Vagina (tissue), 2 donors: ENCODE results near the gene CCDC57. TPM values are rescaled to one million over a fixed set of nuclear protein-coding genes. Genes with fewer than 3 reads are reported as not detected.

Experiments
- DNase-seq, 2 donors: peaks; one replicate each; pipeline ENCODE4 v3.0.0-alpha.2; 2017; ENCODE audit errors: extremely low spot score in 2 of 2
- H3K27ac ChIP-seq: fragments of 200-600 bp; sonication (generic); one replicate; pipeline ENCODE4 v1.5.1; 2019
- H3K27me3 ChIP-seq: fragments of 200-600 bp; sonication (generic); one replicate; pipeline ENCODE4 v1.5.1; 2019
- H3K36me3 ChIP-seq, 2 donors: fragments of 200-600 bp; sonication (generic); one replicate each; pipeline ENCODE4 v1.5.1; 2017 to 2019
- H3K4me1 ChIP-seq: fragments of 200-600 bp; sonication (generic); one replicate; pipeline ENCODE4 v1.5.1; 2019
- H3K4me3 ChIP-seq, 2 donors: fragments of 200-600 bp; sonication (generic); 1 replicate in 1 of 2; 2 replicates in 1 of 2; pipeline ENCODE4 v1.5.1; 2016 to 2019
- H3K9me3 ChIP-seq: fragments of 200-600 bp; sonication (generic); one replicate; pipeline ENCODE4 v1.5.1; 2019
- CTCF ChIP-seq, 3 experiments: fragments of 450-650 bp in 2 of 3; fragments of 200-600 bp in 1 of 3; sonication (generic) in 1 of 3; IDR thresholded peaks; one replicate each; pipeline ENCODE4 v1.5.1; 2017 to 2019; ENCODE audit warnings: antibody characterized with exemption in 3 of 3, mild to moderate bottlenecking in 2 of 3, moderate library complexity in 2 of 3
- POLR2A ChIP-seq, 2 donors: fragments of 450-650 bp; IDR thresholded peaks; one replicate each; pipeline ENCODE4 v1.6.1; 2017; ENCODE audit warnings: antibody characterized with exemption in 2 of 2, mild to moderate bottlenecking in 2 of 2, moderate library complexity in 2 of 2
- POLR2AphosphoS5 ChIP-seq, 2 donors: sonication (generic); formaldehyde crosslinking; IDR thresholded peaks; one replicate each; pipeline ENCODE4 v1.9.0; 2017; ENCODE audit warnings: antibody characterized with exemption in 2 of 2, mild to moderate bottlenecking in 2 of 2, low read depth in 1 of 2; ENCODE audit not compliant: insufficient read depth in 1 of 2
- intact Hi-C: fragments of 100-400 bp; cut with DNase I; formaldehyde crosslinking; loops from one replicate; pipeline ENCODE4 v1.15.1; 2023
- total RNA-seq: library from RNA; depleted of rRNA; stranded (reverse); fragments of >200 nt; gene quantifications from one replicate; pipeline ENCODE4 v1.2.3, GENCODE V29; 2016

Gene CCDC57
- total RNA-seq, 1 donor from 2014 or later: 26.5 TPM

GRCh38 chr17:82153295-82153691, 59.3 kb downstream of the CCDC57 start:
- DNase-seq: no peak
- TF ChIP-seq CTCF (IDR thresholded peaks at IDR 0.05) (no peak), POLR2AphosphoS5 (IDR thresholded peaks at IDR 0.05; ENCODE audit: insufficient read depth in 1 of 2, low read depth in 1 of 2) (no peak), POLR2A (IDR thresholded peaks at IDR 0.05) (no peak)
- Histone ChIP-seq H3K4me3 (no peak overlapping the region), H3K9me3 (no peaks in the 10 kb centered on the region), H3K27ac (no peak overlapping the region), H3K27me3 (no peaks in the 10 kb centered on the region), H3K4me1 (peaks cover 22% of the 10 kb centered on the region), H3K36me3 (no peaks in the 10 kb centered on the region)
- intact Hi-C loops: loop anchor here (5.0 to 10.0 kb wide), 2 partner anchors 121 to 198 kb away; partner anchors contain the start of gene RAC3

GRCh38 chr17:82152556-82153294, 59.9 kb downstream of the CCDC57 start:
- no peaks in the 10 kb centered on the region for H3K36me3 ChIP-seq
- peak in 1 of 2 donors; percentile 62 for TF ChIP-seq POLR2AphosphoS5 (IDR thresholded peaks at IDR 0.05; ENCODE audit: insufficient read depth in 1 of 2, low read depth in 1 of 2)
- TF ChIP-seq CTCF (IDR thresholded peaks at IDR 0.05): no peak
- no peak for TF ChIP-seq POLR2A (IDR thresholded peaks at IDR 0.05)
- no peaks in the 10 kb centered on the region for H3K9me3 ChIP-seq
- intact Hi-C loops: loop anchor here (5.0 to 10.0 kb wide), 2 partner anchors 120 to 198 kb away; partner anchors contain the start of gene RAC3
- H3K4me1 ChIP-seq: peaks cover 22% of the 10 kb centered on the region
- H3K4me3 ChIP-seq: no peak overlapping the region
- DNase-seq: no peak
- no peaks in the 10 kb centered on the region for H3K27me3 ChIP-seq
- H3K27ac ChIP-seq: peak overlapping the region; percentile 66

DNA sequence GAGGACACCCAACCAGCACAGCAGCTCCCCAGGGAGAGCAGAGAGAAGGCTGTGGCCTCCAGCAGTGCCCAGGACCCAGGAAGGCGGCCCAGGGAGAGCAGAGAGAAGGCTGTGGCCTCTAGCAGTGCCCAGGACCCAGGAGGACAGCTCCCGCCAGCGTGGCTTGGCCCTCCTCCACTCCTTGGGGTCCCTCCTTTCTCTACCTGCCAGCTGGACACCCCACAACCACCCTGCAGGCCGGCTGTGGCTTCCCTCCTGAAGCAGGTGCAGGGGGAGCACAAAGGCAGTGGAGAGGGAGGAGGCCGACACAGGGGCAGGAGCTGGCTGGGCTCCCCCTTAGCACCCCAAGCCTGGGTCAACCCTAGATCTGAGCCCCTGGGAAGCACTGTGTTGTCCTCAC, 60.5 kb downstream of the CCDC57 start:
- H3K27ac ChIP-seq: peak overlapping the region; percentile 66
- no peak overlapping the region for H3K4me3 ChIP-seq
- intact Hi-C loops: loop anchor here (5.0 to 10.0 kb wide), 2 partner anchors 120 to 197 kb away; partner anchors contain the start of gene RAC3

GRCh38 chr17:82151106-82151957, 61.3 kb downstream of the CCDC57 start:
- intact Hi-C loops: loop anchor here (5.0 to 10.0 kb wide), 2 partner anchors 119 to 197 kb away; partner anchors contain the start of gene RAC3
- TF ChIP-seq CTCF (IDR thresholded peaks at IDR 0.05) (no peak), POLR2AphosphoS5 (IDR thresholded peaks at IDR 0.05; ENCODE audit: insufficient read depth in 1 of 2, low read depth in 1 of 2) (no peak), POLR2A (IDR thresholded peaks at IDR 0.05) (no peak)
- H3K27ac ChIP-seq: peak overlapping the region; percentile 66

More for the DNA sequence above, 60.5 kb downstream of the CCDC57 start:
- Histone ChIP-seq H3K36me3 (no peaks in the 10 kb centered on the region), H3K27me3 (no peaks in the 10 kb centered on the region), H3K9me3 (no peaks in the 10 kb centered on the region), H3K4me1 (peaks cover 22% of the 10 kb centered on the region)
- DNase-seq: no peak
- no peak for TF ChIP-seq POLR2A (IDR thresholded peaks at IDR 0.05)
- TF ChIP-seq POLR2AphosphoS5 (IDR thresholded peaks at IDR 0.05; ENCODE audit: insufficient read depth in 1 of 2, low read depth in 1 of 2): no peak
- TF ChIP-seq CTCF (IDR thresholded peaks at IDR 0.05): no peak

More at GRCh38 chr17:82151106-82151957, 61.3 kb downstream of the CCDC57 start:
- H3K27me3 ChIP-seq: no peaks in the 10 kb centered on the region
- no peak overlapping the region for H3K4me3 ChIP-seq
- peaks cover 22% of the 10 kb centered on the region for H3K4me1 ChIP-seq
- no peaks in the 10 kb centered on the region for H3K36me3 ChIP-seq
- no peak for DNase-seq
- H3K9me3 ChIP-seq: no peaks in the 10 kb centered on the region
